H1 (cell line): ENCODE data around the gene PLCH2. TPM values are rescaled to one million over a fixed set of nuclear protein-coding genes. Genes with fewer than 3 reads are reported as not detected.

Experiments used
- CTCF ChIA-PET: fragments of 300-600 bp; sonication (Branson Sonifier 250); formaldehyde crosslinking; loops from one replicate; lab custom pipeline; 2021; ENCODE audit not compliant: partially characterized antibody; lab: Charles Lee
- POLR2A ChIA-PET: fragments of 300-600 bp; sonication (Branson Sonifier 250); formaldehyde crosslinking; loops from one replicate; lab custom pipeline; 2021; ENCODE audit warnings: inconsistent platforms; ENCODE audit not compliant: partially characterized antibody; lab: Charles Lee
- DNase-seq, 2 experiments: peaks; one replicate each; pipeline versions ENCODE4 v3.0.0 to v3.0.0-alpha.2; 2010 to 2022; ENCODE audit warnings: low spot score in 2 of 2, low read depth in 1 of 2, mixed read lengths in 1 of 2
- FAIRE-seq: peaks from 2 replicates; lab custom pipeline; 2011; peaks lifted over from hg19 to GRCh38; lab: Jason Lieb, UNC
- H2AFZ ChIP-seq: 2 replicates; pipeline ENCODE4 v1.8.1; 2012; ENCODE audit warnings: low read length, inconsistent platforms
- H2AK5ac ChIP-seq: 2 replicates; pipeline ENCODE4 v1.6.1; 2013; ENCODE audit warnings: low read depth, low read length
- H2BK120ac ChIP-seq: replicated peaks from 2 replicates; pipeline ENCODE3; 2013; ENCODE audit warnings: low read depth, low read length, inconsistent platforms
- H2BK12ac ChIP-seq: 2 replicates; pipeline ENCODE4 v1.6.1; 2013; ENCODE audit warnings: low read depth, low read length
- H2BK15ac ChIP-seq: 2 replicates; pipeline ENCODE4 v1.6.1; 2013; ENCODE audit warnings: low read length
- H2BK20ac ChIP-seq: 2 replicates; pipeline ENCODE4 v1.6.1; 2013; ENCODE audit warnings: low read length
- H2BK5ac ChIP-seq: 2 replicates; pipeline ENCODE4 v1.6.1; 2013; ENCODE audit warnings: low read depth, low read length
- H3K14ac ChIP-seq: 2 replicates; pipeline ENCODE4 v1.6.1; 2013; ENCODE audit warnings: inconsistent platforms; ENCODE audit not compliant: insufficient read length
- H3K18ac ChIP-seq: 2 replicates; pipeline ENCODE4 v1.6.1; 2013; ENCODE audit warnings: low read length; ENCODE audit errors: extremely low read depth
- H3K23ac ChIP-seq: 2 replicates; pipeline ENCODE4 v1.6.1; 2013; ENCODE audit warnings: inconsistent platforms; ENCODE audit not compliant: insufficient read length
- H3K23me2 ChIP-seq: 2 replicates; pipeline ENCODE4 v1.6.1; 2013; ENCODE audit warnings: low read depth, low read length
- H3K27ac ChIP-seq: 2 replicates; pipeline ENCODE4 v1.6.1; 2011; ENCODE audit warnings: low read depth, low read length, inconsistent platforms
- H3K27me3 ChIP-seq, 4 experiments: replicated peaks in 1 of 4; 1 replicate in 1 of 4; 2 replicates in 3 of 4; pipeline versions ENCODE4 v1.6.1 to v1.8.1; 2011 to 2013; ENCODE audit warnings: low read length in 3 of 4, mild to moderate bottlenecking in 3 of 4, inconsistent platforms in 2 of 4, mixed read lengths in 2 of 4, moderate library complexity in 1 of 4; ENCODE audit not compliant: control insufficient read depth in 3 of 4, insufficient read depth in 3 of 4; ENCODE audit errors: extremely low read depth in 1 of 4
- H3K36me3 ChIP-seq, 4 experiments: 2 replicates each; pipeline versions ENCODE4 v1.6.1 to v1.8.1; 2011 to 2013; ENCODE audit warnings: mild to moderate bottlenecking in 4 of 4, low read length in 3 of 4, moderate library complexity in 2 of 4, control low read depth in 1 of 4, inconsistent platforms in 1 of 4; ENCODE audit not compliant: insufficient read depth in 4 of 4, control insufficient read depth in 2 of 4
- H3K4ac ChIP-seq: replicated peaks from 2 replicates; pipeline ENCODE3; 2013; ENCODE audit warnings: low read length, low read depth, mixed read lengths, inconsistent platforms; ENCODE audit not compliant: insufficient read length
- H3K4me1 ChIP-seq, 4 experiments: replicated peaks in 1 of 4; 1 replicate in 1 of 4; 2 replicates in 3 of 4; pipeline versions ENCODE4 v1.6.1 to v1.8.1; 2011 to 2013; ENCODE audit warnings: low read length in 3 of 4, inconsistent platforms in 2 of 4, mixed read lengths in 1 of 4; ENCODE audit not compliant: insufficient read depth in 4 of 4, control insufficient read depth in 3 of 4
- H3K4me2 ChIP-seq, 2 experiments: 2 replicates each; pipeline versions ENCODE4 v1.6.1 to v1.8.1; 2011 to 2013; ENCODE audit warnings: low read depth in 2 of 2, low read length in 2 of 2, control low read depth in 1 of 2, inconsistent platforms in 1 of 2, mild to moderate bottlenecking in 1 of 2; ENCODE audit not compliant: insufficient read depth in 1 of 2
- H3K4me3 ChIP-seq, 4 experiments: fragments of 200-600, 300-600 bp in 1 of 4; sonication (generic), shearing (Covaris generic), sonication (Bioruptor Twin) in 1 of 4; 2 replicates each; pipeline versions ENCODE4 v1.5.1 to v1.8.1; 2011 to 2016; ENCODE audit warnings: low read length in 4 of 4, low read depth in 3 of 4, control low read depth in 2 of 4, inconsistent platforms in 2 of 4, mild to moderate bottlenecking in 2 of 4, mixed read lengths in 1 of 4, moderate library complexity in 1 of 4; ENCODE audit not compliant: insufficient read depth in 2 of 4; ENCODE audit errors: extremely low read depth in 1 of 4
- H3K56ac ChIP-seq: replicated peaks from 2 replicates; pipeline ENCODE3; 2013; ENCODE audit warnings: low read depth, mild to moderate bottlenecking, mixed read lengths, low read length, inconsistent platforms; ENCODE audit not compliant: insufficient read length
- H3K79me1 ChIP-seq: 2 replicates; pipeline ENCODE4 v1.6.1; 2013; ENCODE audit warnings: low read depth, low read length, control low read depth
- H3K79me2 ChIP-seq, 2 experiments: 2 replicates each; pipeline versions ENCODE4 v1.6.1 to v1.8.1; 2012 to 2013; ENCODE audit warnings: low read length in 2 of 2, mild to moderate bottlenecking in 2 of 2, inconsistent platforms in 1 of 2; ENCODE audit not compliant: insufficient read depth in 2 of 2, control insufficient read depth in 1 of 2
- H3K9ac ChIP-seq, 4 experiments: replicated peaks in 1 of 4; 1 replicate in 1 of 4; 2 replicates in 3 of 4; pipeline versions ENCODE4 v1.6.1 to v1.8.1; 2011 to 2013; ENCODE audit warnings: low read depth in 3 of 4, low read length in 3 of 4, control low read depth in 2 of 4, mild to moderate bottlenecking in 2 of 4, moderate library complexity in 2 of 4, inconsistent platforms in 1 of 4; ENCODE audit errors: extremely low read depth in 1 of 4
- H3K9me3 ChIP-seq, 2 experiments: 2 replicates each; pipeline versions ENCODE4 v1.6.1 to v1.8.1; 2012 to 2013; ENCODE audit warnings: mild to moderate bottlenecking in 2 of 2, moderate library complexity in 2 of 2, control low read depth in 1 of 2, inconsistent platforms in 1 of 2, low read depth in 1 of 2, low read length in 1 of 2, mixed read lengths in 1 of 2; ENCODE audit not compliant: insufficient read depth in 2 of 2
- H4K20me1 ChIP-seq, 2 experiments: replicated peaks in 1 of 2; 2 replicates each; pipeline versions ENCODE3 to v1.8.1; 2011 to 2013; ENCODE audit warnings: inconsistent platforms in 2 of 2, low read length in 2 of 2, mild to moderate bottlenecking in 1 of 2; ENCODE audit not compliant: insufficient read depth in 2 of 2, control insufficient read depth in 1 of 2
- H4K5ac ChIP-seq: 2 replicates; pipeline ENCODE4 v1.6.1; 2013; ENCODE audit warnings: low read length, low read depth, mixed read lengths, inconsistent platforms; ENCODE audit not compliant: insufficient read length
- H4K8ac ChIP-seq: 2 replicates; pipeline ENCODE4 v1.8.0; 2013; ENCODE audit warnings: mild to moderate bottlenecking, moderate library complexity, low read length, inconsistent platforms; ENCODE audit not compliant: insufficient read depth; ENCODE audit errors: extremely low read depth
- H4K91ac ChIP-seq: replicated peaks from 2 replicates; pipeline ENCODE3; 2013; ENCODE audit warnings: low read length, mixed read lengths, inconsistent platforms; ENCODE audit not compliant: insufficient read length
- ATF2 ChIP-seq: IDR thresholded peaks from 2 replicates; pipeline ENCODE4 v1.6.1; 2012; ENCODE audit warnings: low read length, inconsistent platforms
- BACH1 ChIP-seq: IDR thresholded peaks from 2 replicates; pipeline ENCODE4 v1.6.1; 2012; ENCODE audit warnings: low read length, improper control_type of control experiment
- CTCF ChIP-seq, 3 experiments: IDR thresholded peaks; 1 replicate in 2 of 3; 2 replicates in 1 of 3; pipeline versions ENCODE4 v1.5.1 to v1.6.1; 2011; ENCODE audit warnings: low read length in 3 of 3, mild to moderate bottlenecking in 3 of 3, inconsistent platforms in 2 of 3, low read depth in 1 of 3, moderate library complexity in 1 of 3; ENCODE audit not compliant: insufficient read depth in 1 of 3; ENCODE audit errors: control extremely low read depth in 1 of 3
- KDM5A ChIP-seq: fragments of 200-600 bp; IDR thresholded peaks from 2 replicates; pipeline ENCODE4 v1.7.1; 2012; ENCODE audit warnings: mild to moderate bottlenecking, low read length, inconsistent platforms, mixed read lengths
- POLR2AphosphoS5 ChIP-seq: IDR thresholded peaks from 2 replicates; pipeline ENCODE4 v1.6.1; 2011; ENCODE audit warnings: low read depth, low read length
- RNF2 ChIP-seq: fragments of 200-900, 300-1000 bp; sonication (generic); IDR thresholded peaks from 2 replicates; pipeline ENCODE4 v1.7.1; 2016; ENCODE audit warnings: borderline replicate concordance, low read depth, mild to moderate bottlenecking, antibody characterized with exemption, low read length; ENCODE audit not compliant: poor library complexity, severe bottlenecking; ENCODE audit errors: missing control alignments
- TEAD4 ChIP-seq: IDR thresholded peaks from 2 replicates; pipeline ENCODE4 v1.6.1; 2012; ENCODE audit warnings: low read depth, low read length, inconsistent platforms, mixed read lengths
- WGBS, 2 experiments: shearing (Covaris generic) in 1 of 2; methylation state at CpG; one replicate each; pipeline versions ENCODE4 v1.1.6 to v1.1.7; 2013 to 2015; ENCODE audit warnings: low lambda C conversion rate in 2 of 2, mixed read lengths in 2 of 2, inconsistent platforms in 1 of 2, low coverage in 1 of 2, missing lambda C conversion rate in 1 of 2; ENCODE audit not compliant: insufficient replicate concordance in 2 of 2, insufficient coverage in 1 of 2, insufficient read length in 1 of 2; ENCODE audit errors: extremely low coverage in 1 of 2, missing lambda C conversion rate in 1 of 2; 5-methylcytosine and 5-hydroxymethylcytosine counted together
- polyA plus RNA-seq, 7 experiments: library from polyadenylated mRNA; depleted of rRNA in 3 of 7; stranded (reverse) in 5 of 7; unstranded in 2 of 7; fragments of >200 nt in 5 of 7; fragments of 200-250 nt in 2 of 7; gene quantifications; 1 replicate in 5 of 7; 2 replicates in 1 of 7; 4 replicates in 1 of 7; pipeline versions ENCODE4 v1.2.1 to v1.2.3, GENCODE V29; 2011 to 2013; ENCODE audit warnings: missing spikeins in 2 of 7, mixed read lengths in 2 of 7
- total RNA-seq: library from RNA; stranded (reverse); fragmentation: NEBNext Ultra II Directional; extraction: Animal tissue kit (Norgen Biotek cat#: 25700); gene quantifications from 2 replicates; pipeline ENCODE4 v1.2.1, GENCODE V29; 2021

PLCH2 gene
- total and polyA plus RNA-seq, 2 of the 8 experiments (the other 6 are each of a cell fraction or from before 2014, with no cell fraction given) = 0.14 to 0.19 TPM

- peaks cover 6 to 20% of the 10 kb centered on the region in 2 experiments for H4K20me1 ChIP-seq
- no peak overlapping the region for H2BK120ac ChIP-seq
- no peak for FAIRE-seq
- no peak overlapping the region for H4K5ac ChIP-seq
- H3K27ac ChIP-seq = no peak overlapping the region
- ChIA-PET POLR2A (interaction anchor here (0.7 to 2.8 kb wide), 6 partner anchors 10 to 333 kb away, joined by 3 to 11 read pairs (median 4); partner anchors contain the start of gene PANK4), CTCF (interaction anchor here (1.1 to 2.4 kb wide), 8 partner anchors 8 to 92 kb away, joined by 3 to 9 read pairs (median 4); no protein-coding TSS in a partner anchor)
- H3K4me1 ChIP-seq = no peaks in the 10 kb centered on the region; a peak in 1 of 7 replicates
- WGBS, 2 experiments = 73% methylated on average over 12 of the region's 15 CpGs; no CpG with 5 or more reads in 1 of the 2 experiments
- peak overlapping the region; percentile 79; the same call in 1 of the 2 replicates for H4K8ac ChIP-seq
- no peak overlapping the region for H3K4ac ChIP-seq
- H3K23me2 ChIP-seq = no peaks in the 10 kb centered on the region
- no peak overlapping the region for H2BK12ac ChIP-seq
- no peak overlapping the region for H2BK5ac ChIP-seq
- H3K79me1 ChIP-seq = no peaks in the 10 kb centered on the region; the same call in 1 of the 2 replicates
- H3K18ac ChIP-seq = no peak overlapping the region
- H2BK20ac ChIP-seq = no peak overlapping the region
- peaks cover 8 to 31% (median 19%) of the 10 kb centered on the region in 4 experiments; a peak in 6 of 8 replicates for H3K36me3 ChIP-seq
- no peaks in the 10 kb centered on the region for H3K79me2 ChIP-seq
- H3K9ac ChIP-seq = no peak overlapping the region
- no peak overlapping the region for H4K91ac ChIP-seq
- H2AFZ ChIP-seq = no peak overlapping the region
- H2BK15ac ChIP-seq = no peak overlapping the region
- no peak overlapping the region for H3K23ac ChIP-seq
- DNase-seq = no peak
- no peak overlapping the region for H3K56ac ChIP-seq
- no peaks in the 10 kb centered on the region; a peak in 1 of 7 replicates for H3K27me3 ChIP-seq
- H3K4me3 ChIP-seq = no peak overlapping the region
- no peak overlapping the region for H2AK5ac ChIP-seq
- H3K14ac ChIP-seq = no peak overlapping the region
- H3K9me3 ChIP-seq = no peaks in the 10 kb centered on the region
- no peak overlapping the region for H3K4me2 ChIP-seq
- TF ChIP-seq KDM5A (no peak), TEAD4 (no peak), RNF2 (no peak), BACH1 (no peak), CTCF (IDR thresholded peaks at IDR 0.05; ENCODE audit: control extremely low read depth in 1 of 3, insufficient read depth in 1 of 3, low read depth in 1 of 3, low read length in 3 of 3) (no peak), ATF2 (no peak), POLR2AphosphoS5 (no peak)
Measured at GRCh38 chr1:2506901-2507565, 30.9 kb downstream of the PLCH2 start.
